NB4 (cell line): ENCODE measurements around the gene CCDC61.

Experiments used
- MAX ChIP-seq: IDR thresholded peaks from 2 replicates; pipeline ENCODE4 v1.6.1; 2011; ENCODE audit warnings: low read depth, low read length
- POLR2A ChIP-seq: IDR thresholded peaks from 2 replicates; pipeline ENCODE4 v1.6.1; 2011; ENCODE audit warnings: mild to moderate bottlenecking; ENCODE audit not compliant: insufficient read length; ENCODE audit errors: extremely low read depth
- TF ChIP-seq, protein P1 (sequence below): IDR thresholded peaks from one replicate; pipeline ENCODE4 v1.5.1; 2012; ENCODE audit warnings: low read depth, low read length

DNA sequence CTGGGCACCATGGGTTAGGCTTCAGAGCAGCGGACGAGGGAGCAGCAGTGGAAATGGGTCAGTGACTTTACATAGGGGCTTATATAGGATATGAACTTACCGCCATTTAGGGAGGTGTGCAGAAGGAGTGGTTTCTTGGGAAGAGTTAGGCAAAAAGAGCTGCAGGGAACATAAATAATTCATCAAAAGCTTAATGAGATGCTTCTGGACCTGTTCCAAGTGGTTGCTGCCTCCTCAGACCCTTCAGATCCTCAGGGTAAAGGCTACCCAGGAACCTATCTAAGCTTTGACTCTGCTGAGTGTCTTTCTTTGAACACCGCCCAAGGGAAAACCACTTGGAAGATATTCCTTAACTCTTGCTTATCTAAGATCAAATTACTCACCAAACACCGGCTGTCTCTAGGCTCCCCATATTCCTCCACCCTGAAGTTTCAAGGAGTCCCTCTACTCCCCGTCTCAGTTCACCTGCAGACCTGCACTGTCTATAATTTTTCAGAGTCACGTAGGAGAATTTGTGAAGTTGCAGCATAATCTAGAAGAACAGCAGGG is 45.8 kb downstream of the CCDC61 start, which contains the start of gene IGFL4:
- TF ChIP-seq, protein P1, sequence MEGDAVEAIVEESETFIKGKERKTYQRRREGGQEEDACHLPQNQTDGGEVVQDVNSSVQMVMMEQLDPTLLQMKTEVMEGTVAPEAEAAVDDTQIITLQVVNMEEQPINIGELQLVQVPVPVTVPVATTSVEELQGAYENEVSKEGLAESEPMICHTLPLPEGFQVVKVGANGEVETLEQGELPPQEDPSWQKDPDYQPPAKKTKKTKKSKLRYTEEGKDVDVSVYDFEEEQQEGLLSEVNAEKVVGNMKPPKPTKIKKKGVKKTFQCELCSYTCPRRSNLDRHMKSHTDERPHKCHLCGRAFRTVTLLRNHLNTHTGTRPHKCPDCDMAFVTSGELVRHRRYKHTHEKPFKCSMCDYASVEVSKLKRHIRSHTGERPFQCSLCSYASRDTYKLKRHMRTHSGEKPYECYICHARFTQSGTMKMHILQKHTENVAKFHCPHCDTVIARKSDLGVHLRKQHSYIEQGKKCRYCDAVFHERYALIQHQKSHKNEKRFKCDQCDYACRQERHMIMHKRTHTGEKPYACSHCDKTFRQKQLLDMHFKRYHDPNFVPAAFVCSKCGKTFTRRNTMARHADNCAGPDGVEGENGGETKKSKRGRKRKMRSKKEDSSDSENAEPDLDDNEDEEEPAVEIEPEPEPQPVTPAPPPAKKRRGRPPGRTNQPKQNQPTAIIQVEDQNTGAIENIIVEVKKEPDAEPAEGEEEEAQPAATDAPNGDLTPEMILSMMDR: no peak
- TF ChIP-seq MAX: no peak
- TF ChIP-seq POLR2A: no peak
